HG03442 (cell line): ENCODE results near the gene ADGRD1.
"Not testable (repeated sequence)": the region's sequence is repeated elsewhere in the genome, so short reads cannot be mapped to it uniquely, and the experiment has no call there.

Experiments used
- ATAC-seq: cut with Tn5 transposase; IDR thresholded peaks from one replicate; pipeline ENCODE4 v1.9.1; 2021; ENCODE audit warnings: mild to moderate bottlenecking, moderate library complexity; ENCODE audit not compliant: unreplicated experiment

The ADGRD1 gene

GRCh38 chr12:131113568-131114270, 160.0 kb downstream of the ADGRD1 start:
- ATAC-seq, result no peak

- no peak for ATAC-seq
These were observed 160.6 kb downstream of the ADGRD1 start for GRCh38 chr12:131114271-131114670.

- ATAC-seq, result no peak
These were observed 161.4 kb downstream of the ADGRD1 start for GRCh38 chr12:131114942-131115584.

GRCh38 chr12:131115766-131116467, 162.2 kb downstream of the ADGRD1 start:
- no peak for ATAC-seq

- no peak for ATAC-seq
These were observed 162.9 kb downstream of the ADGRD1 start for GRCh38 chr12:131116468-131117117.

- ATAC-seq, result no peak
These were observed 163.9 kb downstream of the ADGRD1 start for GRCh38 chr12:131117438-131118245.

GRCh38 chr12:131118371-131118770, 164.7 kb downstream of the ADGRD1 start:
- no peak for ATAC-seq

- not testable (repeated sequence) for ATAC-seq
These were observed 165.6 kb downstream of the ADGRD1 start for GRCh38 chr12:131119345-131119744.

GRCh38 chr12:131119936-131120335, 166.2 kb downstream of the ADGRD1 start:
- no peak for ATAC-seq

- ATAC-seq, result no peak
These were observed 167.1 kb downstream of the ADGRD1 start for GRCh38 chr12:131120831-131121271.

GRCh38 chr12:131121705-131122405, 168.1 kb downstream of the ADGRD1 start:
- no peak for ATAC-seq

- no peak for ATAC-seq
These were observed 168.9 kb downstream of the ADGRD1 start for GRCh38 chr12:131122631-131123030.

GRCh38 chr12:131123817-131124216, 170.1 kb downstream of the ADGRD1 start:
- ATAC-seq, result no peak

GRCh38 chr12:131124487-131125280, 171.0 kb downstream of the ADGRD1 start:
- no peak for ATAC-seq

- ATAC-seq, result no peak
These were observed 173.0 kb downstream of the ADGRD1 start for GRCh38 chr12:131126662-131127173.

GRCh38 chr12:131128556-131128955, 174.8 kb downstream of the ADGRD1 start:
- ATAC-seq, result no peak

GRCh38 chr12:131128966-131129619, 175.4 kb downstream of the ADGRD1 start:
- not testable (repeated sequence) for ATAC-seq

- no peak for ATAC-seq
These were observed 176.1 kb downstream of the ADGRD1 start for GRCh38 chr12:131129839-131130238.
